GM20431 (cell line): ENCODE results near the gene KRTAP5-9.
"Not testable (repeated sequence)": the region's sequence is repeated elsewhere in the genome, so short reads cannot be mapped to it uniquely, and the experiment has no call there.

Source experiments
- in situ Hi-C: fragments of 300-500 bp; cut with MseI, MboI; formaldehyde crosslinking; loops from one replicate; pipeline ENCODE4 v1.15.0; 2020; ENCODE audit warnings: low sequenced_read_pairs; ENCODE audit not compliant: unreplicated experiment

Gene KRTAP5-9

DNA sequence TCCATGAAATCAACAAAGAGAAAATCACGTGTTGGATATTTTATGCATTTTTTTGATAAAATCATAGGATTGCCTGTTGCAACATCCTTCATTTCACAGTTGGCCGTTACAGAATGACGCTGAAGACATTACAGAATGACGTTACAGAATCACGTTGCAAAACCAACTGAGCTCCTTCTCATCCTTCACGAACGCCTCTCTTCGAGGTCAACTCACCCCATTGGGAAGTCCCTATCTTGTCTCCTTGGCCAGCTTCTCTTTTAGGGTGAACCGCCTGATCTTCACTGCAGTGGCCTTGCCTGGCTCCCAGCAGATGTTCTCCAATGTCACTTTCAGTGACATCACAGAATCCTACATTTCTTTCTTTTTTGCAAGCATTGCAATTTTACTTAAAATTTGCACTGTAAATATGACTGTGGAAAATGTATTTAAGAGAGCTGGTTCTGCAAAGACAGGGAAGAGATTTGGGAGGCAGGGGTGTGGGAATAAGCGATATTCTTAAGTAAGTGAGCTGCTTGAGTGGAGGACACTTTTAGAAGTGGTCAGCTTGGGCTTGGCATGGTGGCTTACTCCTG is 16.1 kb upstream of the KRTAP5-9 start:
- in situ Hi-C loops, result no loop called here

DNA sequence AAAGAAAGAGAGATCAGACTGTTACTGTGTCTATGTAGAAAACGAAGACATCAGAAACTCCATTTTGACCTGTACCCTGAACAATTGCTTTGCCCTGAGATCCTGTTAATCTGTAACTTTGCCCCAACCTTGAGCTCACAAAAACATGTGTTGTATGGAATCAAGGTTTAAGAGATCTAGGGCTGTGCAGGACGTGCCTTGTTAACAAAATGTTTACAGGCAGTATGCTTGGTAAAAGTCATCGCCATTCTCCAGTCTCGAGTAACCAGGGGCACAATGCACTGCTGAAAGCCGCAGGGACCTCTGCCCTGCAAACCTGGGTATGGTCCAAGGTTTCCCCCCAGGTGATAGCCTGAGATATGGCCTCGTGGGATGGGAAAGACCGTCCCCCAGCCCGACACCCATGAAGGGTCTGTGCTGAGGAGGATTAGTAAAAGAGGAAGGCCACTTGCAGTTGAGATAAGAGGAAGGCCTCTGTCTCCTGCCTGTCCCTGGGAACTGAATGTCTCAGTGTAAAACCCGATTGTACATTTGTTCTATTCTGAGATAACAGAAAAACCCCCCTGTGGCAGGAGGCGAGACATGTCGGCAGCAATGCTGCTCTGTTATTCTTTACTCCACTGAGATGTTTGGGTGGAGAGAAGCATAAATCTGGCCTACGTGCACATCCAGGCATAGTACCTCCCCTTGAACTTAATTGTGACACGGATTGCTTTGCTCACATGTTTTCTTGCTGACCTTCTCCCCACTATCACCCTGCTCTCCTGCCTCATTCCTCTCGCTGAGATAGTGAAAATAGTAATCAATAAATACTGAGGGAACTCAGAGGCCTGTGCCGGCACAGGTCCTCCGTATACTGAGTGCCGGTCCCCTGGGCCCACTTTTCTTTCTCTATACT is 13.3 kb upstream of the KRTAP5-9 start:
- in situ Hi-C loops, result not testable (repeated sequence)

DNA sequence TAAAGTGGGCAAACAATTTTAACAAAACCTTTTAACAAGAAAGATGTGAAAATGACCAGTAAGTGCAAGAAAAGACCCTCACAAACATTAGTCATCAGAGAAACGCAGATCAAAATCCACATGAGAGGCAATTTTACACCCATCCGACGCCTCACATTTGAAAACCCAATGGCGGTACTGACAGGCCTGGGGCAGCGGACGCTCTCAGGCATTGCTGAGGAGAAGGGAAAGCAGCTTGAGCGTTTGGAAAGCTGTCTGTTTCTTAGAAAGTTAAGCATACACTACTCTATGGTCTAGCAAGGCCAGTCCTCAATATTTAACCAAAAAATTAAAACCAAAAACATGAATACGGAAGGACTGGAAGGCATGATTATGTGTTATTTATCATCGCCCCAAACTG is 12.4 kb upstream of the KRTAP5-9 start:
- in situ Hi-C loops, result no loop called here

DNA sequence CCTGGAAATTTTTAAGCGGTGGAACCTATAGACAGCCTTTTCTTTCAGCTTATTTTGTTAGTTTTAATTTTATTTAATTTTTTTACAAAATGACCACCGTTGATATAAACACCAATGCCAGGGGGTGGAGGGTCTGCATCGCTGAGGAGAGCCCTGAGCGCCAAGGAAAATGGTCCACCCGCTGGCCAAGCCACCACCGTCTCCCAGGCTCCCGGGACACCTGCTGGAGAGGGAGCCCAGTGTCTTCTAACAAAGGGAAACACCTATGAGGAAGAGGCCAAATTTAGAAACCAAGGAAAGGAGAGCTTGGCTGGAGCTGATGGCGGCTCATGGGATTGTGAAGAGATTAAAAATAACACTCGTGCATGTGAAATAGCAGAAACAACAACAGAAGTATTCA is 10.7 kb upstream of the KRTAP5-9 start:
- in situ Hi-C loops, result no loop called here

DNA sequence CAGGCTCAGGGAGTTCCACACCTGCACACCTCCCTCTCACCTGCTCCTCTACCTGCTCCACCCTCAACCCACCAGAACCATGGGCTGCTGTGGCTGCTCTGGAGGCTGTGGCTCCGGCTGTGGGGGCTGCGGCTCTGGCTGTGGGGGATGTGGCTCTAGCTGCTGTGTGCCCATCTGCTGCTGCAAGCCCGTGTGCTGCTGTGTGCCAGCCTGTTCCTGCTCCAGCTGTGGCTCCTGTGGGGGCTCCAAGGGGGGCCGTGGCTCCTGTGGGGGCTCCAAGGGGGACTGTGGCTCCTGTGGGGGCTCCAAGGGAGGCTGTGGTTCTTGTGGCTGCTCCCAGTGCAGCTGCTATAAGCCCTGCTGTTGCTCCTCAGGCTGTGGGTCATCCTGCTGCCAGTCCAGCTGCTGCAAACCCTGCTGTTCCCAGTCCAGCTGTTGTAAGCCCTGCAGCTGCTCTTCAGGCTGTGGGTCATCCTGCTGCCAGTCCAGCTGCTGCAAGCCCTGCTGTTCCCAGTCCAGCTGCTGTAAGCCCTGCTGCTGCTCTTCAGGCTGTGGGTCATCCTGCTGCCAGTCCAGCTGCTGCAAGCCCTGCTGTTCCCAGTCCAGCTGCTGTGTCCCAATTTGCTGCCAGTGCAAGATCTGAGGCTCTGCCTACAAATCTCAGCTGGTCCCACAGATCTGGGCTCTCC is 10.1 kb upstream of the KRTAP5-9 start, which contains the start of gene KRTAP5-8:
KRTAP5-8 (plus strand) TSS at position 49 of the 689 bp plus-strand sequence; CDS start at position 80, 31 bp downstream.
- in situ Hi-C loops, result not testable (repeated sequence)

DNA sequence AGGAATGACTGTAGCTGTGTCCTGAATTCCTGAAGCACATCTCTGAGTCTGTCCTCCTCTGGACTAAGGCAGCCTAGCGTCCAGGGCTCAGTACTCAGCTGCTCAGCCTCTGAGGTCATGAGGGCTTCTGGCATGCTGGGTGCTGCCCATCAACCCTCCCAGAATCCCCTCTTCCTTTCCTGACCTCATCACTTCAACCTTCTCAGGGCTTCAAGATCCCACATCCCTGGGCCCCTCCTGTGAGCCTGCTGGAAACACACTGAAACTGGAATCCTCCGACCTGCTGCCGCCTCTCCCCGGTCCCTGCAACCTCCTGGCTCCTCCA is 9.6 kb upstream of the KRTAP5-9 start:
- in situ Hi-C loops, result no loop called here

DNA sequence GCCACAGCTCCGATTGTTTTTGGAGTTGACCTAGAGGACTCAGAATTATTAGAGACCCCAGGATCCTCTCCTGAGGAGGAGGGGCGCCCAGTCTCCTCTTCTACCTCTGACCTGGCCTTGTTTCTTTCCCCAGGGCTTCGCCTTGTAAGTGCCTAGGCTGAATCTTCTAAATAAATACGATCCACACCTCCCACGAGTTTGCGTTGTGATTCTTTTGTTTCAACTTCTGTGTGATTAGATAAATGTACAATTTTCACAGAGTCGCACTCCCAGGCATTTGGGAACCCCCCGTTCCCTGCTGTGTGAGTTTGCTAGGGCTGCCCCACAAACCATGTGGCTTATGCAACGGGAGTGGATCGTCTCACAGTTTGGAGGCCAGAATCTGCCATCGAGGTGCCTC is 9.2 kb upstream of the KRTAP5-9 start:
- in situ Hi-C loops, result no loop called here

DNA sequence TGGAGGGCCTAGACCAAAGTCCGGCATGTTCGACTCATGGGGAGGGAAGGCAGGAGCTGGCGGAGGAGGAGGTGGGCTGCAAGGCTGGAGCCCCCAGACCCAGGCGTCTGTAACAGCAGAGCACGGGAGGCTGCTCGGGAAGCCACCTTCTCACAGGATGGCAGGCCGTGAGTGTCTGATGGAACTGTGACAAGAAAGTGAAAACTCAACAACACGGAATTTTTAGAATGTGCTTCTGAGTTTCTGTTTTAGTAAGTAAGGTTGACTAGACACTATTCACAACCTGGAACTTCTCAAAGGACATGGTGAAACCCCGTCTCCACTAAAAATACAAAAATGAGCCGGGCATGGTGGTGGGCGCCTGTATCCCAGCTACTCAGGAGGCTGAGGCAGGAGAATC is 8.2 kb upstream of the KRTAP5-9 start:
- in situ Hi-C loops, result not testable (repeated sequence)

DNA sequence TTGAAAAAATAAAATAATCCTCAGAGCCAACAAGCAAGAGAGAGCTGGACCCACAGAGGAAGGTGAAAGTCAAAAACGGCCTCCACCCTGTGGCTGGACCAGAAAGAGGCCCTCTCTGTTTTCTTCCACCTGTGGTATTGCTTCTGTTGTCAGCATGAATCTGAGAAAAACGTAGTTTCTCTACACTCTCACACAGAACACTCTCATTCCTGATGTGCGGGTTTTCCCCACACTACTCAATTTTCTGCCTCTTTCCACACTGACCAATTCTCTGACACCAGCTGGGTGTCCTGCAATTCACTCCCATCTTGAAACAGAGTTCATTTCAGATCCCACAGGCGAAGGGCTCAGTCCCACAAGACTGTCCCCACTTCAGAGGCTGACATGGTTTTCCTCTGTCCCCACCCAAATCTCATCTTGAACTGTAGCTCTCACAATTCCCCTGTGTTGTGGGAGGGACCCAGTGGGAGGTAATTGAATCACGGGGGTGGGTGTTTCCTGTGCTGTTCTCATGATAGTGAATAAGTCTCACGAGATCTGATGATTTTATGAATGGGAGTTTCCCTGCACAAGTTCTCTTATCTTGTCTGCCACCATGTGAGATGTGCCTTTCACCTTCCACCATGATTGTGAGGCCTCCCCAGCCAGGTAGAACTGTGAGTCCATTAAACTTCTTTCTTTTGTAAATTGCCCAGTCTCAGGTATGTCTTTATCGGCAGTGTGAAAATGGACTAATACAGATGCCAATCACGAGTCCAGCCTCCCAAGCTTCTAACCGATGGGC is 7.5 kb upstream of the KRTAP5-9 start:
- in situ Hi-C loops, result not testable (repeated sequence)

DNA sequence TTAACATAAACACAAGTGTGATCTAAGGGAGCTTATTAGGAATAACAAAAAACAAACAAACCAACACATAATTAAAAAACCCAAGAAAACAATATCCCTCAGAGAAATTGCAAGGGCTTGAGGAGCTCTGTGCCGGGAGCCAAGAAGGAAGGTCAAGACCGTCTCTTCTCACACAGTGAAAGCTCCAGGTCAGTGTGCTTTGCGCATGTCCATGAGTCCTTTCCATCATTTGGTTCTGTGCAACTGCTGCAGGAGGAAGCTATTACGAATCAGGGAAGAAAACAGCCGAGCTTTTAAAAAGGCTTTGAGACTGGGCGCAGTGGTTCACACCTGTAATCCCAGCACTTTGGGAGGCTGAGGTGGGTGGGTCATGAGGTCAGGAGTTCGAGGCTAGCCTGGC is 5.8 kb upstream of the KRTAP5-9 start:
- in situ Hi-C loops, result no loop called here

DNA sequence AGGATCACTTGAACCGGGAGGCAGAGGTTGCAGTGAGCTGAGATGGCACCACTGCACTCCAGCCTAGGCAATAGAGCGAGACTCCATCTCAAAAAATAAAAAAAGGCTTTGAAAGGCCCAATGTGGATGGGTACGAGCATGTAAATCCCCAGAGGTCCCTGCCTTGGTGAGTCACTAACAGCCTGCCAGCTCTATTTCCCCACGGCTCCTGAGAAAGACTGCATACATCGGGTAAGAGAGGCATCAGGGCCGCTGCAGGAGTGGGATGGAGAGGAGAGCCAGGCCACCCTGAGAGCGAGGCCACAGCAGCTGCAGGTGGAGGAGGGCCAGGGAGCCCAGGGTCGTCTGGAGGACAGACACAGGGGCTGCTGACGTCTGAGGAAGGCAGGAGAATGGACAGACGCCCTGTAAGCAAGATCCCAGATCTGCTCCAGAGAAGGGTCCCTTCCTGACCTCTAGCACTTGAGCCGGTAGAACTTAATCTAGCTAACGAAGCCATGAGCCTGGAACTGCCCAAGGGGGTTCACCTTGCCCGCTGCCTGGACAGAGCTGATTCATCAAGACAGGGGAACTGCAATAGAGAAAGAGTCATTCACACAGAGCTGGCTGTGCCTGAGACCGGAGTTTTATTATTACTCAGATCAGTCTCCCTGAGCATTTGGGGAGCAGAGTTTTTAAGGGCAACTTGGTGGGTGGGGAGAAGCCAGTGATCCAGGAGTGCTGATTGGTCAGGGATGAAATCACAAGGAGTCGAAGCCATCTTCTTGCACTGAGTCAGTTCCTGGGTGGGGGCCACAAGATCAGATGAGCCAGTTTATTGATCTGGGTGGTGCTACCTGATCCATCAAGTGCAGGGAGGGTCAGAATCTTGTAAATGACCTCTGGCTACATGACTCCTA is 5.1 kb upstream of the KRTAP5-9 start:
- in situ Hi-C loops, result no loop called here

DNA sequence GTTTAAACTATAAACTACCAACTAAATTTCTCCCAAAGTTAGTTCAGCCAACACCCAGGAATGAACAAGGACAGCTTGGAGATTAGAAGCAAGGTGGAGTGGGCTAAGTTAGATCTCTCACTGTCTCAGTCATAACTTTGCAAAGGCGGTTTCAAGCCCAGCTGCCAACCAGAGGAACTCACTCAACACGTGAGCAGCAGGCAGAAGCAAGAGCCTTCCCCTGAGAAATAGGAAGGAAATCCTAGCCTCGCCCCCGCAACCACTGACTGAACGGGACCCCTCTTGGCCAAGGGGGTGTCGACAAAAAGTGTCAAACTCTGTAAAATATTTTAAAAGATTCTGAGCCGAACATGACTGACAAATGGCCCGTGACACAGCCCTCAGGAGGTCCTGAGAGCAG is 4.4 kb upstream of the KRTAP5-9 start:
- in situ Hi-C loops, result no loop called here

DNA sequence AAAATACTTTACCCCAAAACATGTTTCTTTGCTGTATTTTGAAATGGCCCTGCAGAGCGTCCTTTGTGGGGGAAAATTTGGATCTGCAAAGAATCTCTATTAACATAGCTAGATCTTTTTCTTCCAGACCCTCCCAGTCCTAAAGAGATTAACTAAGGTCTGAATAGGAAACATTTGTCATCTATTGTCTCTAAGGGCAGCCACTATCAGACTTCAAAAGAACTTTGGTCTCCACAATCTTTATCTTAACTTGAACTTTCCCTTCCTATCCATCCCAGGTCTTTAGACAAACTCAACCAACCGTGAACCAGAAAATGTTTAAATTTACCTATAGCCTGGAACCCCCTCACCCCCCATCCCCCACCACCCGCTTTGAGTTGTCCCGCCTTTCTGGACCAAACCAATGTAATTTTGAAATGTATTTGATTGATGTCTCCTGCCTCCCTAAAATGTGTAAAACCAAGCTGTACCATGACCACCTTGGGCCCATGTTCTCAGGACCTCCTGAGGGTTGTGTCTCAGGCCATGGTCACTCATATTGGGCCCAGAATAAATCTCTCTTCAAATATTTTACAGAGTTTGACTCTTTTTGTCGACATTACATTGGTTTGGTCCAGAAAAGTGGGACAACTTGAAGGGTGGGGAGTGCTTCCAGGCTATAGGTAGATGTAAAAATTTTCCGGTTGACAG is 3.5 kb upstream of the KRTAP5-9 start:
- in situ Hi-C loops, result no loop called here

DNA sequence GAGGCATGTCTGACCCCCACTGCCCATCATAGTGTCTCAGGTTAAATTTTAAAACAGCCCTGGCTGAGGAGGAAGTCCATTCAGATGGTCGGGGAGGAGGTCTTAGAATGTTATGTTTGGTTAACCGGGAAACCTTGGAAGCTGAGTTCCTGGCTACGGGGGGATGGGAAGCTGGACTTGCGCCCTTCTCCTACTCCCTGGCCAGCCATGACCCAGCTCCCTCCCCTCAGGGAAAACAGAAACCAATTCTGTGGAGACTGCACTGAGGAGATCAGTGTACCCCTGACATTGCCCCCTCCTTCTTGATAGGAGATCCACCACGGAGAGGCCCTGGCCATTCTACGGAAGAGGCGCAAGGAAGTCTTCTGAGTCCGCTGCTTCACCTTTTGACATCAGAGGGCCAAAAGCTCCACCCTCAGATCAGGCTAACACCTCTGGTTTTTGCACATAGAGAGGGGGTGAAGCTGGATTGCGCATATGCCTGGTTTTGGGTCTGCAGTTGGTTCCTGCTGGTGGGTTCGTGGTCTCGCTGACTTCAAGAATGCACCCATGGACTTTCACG is 2.7 kb upstream of the KRTAP5-9 start:
- in situ Hi-C loops, result no loop called here

DNA sequence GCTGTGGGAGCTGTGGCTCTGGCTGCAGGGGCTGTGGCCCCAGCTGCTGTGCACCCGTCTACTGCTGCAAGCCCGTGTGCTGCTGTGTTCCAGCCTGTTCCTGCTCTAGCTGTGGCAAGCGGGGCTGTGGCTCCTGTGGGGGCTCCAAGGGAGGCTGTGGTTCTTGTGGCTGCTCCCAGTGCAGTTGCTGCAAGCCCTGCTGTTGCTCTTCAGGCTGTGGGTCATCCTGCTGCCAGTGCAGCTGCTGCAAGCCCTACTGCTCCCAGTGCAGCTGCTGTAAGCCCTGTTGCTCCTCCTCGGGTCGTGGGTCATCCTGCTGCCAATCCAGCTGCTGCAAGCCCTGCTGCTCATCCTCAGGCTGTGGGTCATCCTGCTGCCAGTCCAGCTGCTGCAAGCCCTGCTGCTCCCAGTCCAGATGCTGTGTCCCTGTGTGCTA is 514 bp downstream of the KRTAP5-9 start:
- in situ Hi-C loops, result no loop called here

DNA sequence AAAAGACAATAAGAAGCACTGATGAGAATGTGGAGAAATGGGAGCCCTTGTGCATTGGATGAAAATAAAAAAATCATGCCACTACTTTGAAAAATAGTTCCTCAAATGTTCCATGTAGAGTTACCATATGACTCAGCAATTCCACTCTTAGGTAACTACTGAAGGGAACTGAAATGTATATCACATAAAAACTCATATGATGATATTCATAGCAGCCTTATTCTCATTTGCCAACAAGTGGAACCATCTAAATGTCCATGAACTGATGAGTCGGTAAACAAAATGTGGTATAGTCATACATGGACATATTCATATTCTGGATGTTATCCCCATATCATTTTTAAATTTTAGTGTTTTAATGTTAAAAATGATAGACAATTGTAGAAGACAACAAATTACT is 3.5 kb downstream of the KRTAP5-9 start:
- in situ Hi-C loops, result no loop called here

DNA sequence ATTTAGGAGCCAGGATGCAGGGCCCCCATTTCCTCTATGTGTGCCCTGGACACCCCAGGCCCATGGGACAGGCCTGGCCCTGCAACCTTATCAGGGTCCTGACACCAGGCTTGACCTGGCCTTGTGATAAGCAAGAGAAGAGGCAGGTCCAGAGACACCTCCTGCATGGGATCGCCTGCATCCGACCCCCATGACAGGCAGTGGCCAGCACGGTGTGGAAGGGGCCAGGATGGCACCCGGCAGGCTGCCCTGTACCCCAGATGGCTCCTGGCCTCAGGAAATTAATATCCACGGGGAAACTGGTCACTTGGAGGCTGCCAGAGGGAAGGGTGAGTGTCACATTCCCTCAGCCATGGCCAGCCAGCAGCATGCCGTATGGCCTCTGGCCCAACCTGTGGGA is 6.8 kb downstream of the KRTAP5-9 start:
- in situ Hi-C loops, result no loop called here

DNA sequence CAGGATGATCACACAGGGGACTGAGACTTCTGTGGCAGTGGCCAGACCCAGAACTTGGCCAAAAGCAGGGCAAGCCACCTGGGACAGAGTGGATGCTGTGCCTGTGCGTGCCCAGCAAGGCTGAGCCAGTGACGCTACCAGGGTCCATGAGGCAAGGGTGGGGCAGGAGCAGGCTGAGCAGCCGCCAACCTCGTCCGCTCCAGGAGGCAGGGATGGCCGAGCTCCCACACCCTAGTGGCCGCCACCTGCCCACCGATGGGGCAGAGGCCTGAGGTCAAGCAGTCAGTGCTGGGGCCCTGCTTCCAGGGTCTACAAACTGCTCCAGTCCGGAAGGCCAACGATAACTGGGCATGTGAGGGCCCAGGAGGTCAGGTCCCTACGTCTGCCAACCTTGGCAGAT is 7.3 kb downstream of the KRTAP5-9 start:
- in situ Hi-C loops, result no loop called here

DNA sequence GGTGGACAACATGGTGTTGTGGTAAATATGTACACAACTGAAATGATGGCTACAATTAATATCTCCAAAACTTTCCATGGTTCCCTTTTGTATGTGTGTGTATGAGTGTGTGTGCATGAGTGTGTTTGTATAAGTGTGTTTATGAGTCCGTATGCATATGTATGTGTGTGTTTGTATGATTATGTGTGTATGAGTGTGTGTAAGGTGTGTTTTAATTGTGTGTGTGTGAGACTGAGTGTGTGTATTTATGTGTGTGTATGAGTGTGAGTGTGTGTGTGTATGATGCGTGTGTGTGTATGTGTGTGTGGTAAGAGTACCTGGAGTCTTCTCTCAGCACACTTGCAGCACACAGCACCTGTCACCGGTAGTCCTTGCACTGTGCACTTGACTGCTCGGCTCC is 7.8 kb downstream of the KRTAP5-9 start:
- in situ Hi-C loops, result no loop called here
